ENCODE results near the gene CACYBP.

DNA sequence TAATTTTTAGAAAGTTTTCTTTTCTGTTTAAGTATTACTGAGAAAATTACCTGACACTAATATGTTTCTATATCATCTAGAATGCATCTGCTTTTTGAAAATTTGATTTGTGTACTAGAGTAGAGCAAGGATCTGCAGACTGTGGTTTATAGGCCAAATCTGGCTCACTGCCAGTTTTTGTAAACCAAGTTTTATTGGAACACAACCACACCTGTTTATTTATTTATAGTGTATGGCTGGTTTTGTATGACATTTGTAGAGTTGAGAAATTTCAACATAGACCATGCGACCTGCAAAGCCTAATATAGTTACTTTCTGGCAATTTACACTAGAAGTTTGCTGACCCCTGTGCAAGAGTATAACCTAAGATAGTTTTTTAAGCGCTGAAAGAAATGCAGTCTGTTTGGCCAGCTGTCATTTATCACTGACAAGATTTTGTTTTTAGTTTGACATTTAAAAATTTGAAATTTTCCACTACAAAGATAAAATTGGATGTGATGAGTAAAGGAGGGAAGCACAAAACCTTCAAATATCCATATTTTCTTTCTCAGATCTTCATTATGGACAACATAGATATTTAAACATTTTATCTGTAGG lies 36.1 kb upstream of the CACYBP start:
- TF ChIP-seq EZH2 (optimal IDR thresholded peaks at IDR 0.05; ENCODE audit: low read depth, low read length): no peak
- TF ChIP-seq, protein P1, sequence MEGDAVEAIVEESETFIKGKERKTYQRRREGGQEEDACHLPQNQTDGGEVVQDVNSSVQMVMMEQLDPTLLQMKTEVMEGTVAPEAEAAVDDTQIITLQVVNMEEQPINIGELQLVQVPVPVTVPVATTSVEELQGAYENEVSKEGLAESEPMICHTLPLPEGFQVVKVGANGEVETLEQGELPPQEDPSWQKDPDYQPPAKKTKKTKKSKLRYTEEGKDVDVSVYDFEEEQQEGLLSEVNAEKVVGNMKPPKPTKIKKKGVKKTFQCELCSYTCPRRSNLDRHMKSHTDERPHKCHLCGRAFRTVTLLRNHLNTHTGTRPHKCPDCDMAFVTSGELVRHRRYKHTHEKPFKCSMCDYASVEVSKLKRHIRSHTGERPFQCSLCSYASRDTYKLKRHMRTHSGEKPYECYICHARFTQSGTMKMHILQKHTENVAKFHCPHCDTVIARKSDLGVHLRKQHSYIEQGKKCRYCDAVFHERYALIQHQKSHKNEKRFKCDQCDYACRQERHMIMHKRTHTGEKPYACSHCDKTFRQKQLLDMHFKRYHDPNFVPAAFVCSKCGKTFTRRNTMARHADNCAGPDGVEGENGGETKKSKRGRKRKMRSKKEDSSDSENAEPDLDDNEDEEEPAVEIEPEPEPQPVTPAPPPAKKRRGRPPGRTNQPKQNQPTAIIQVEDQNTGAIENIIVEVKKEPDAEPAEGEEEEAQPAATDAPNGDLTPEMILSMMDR (IDR thresholded peaks at IDR 0.05; ENCODE audit: low read length): no peak
